K562 (cell line): ENCODE results near the gene CAV1. TPM values are rescaled to one million over a fixed set of nuclear protein-coding genes. Genes with fewer than 3 reads are reported as not detected.

Source experiments
- polyA plus RNA-seq, 8 experiments: library from polyadenylated mRNA; depleted of rRNA in 4 of 8; stranded (reverse) in 5 of 8; unstranded in 3 of 8; fragments of >200 nt; fragmentation: Nextera tagmentation in 2 of 8; fragmentation: Illumina TruSeq in 1 of 8; extraction: Ambion mirVana in 2 of 8; extraction: Trizol in 1 of 8; gene quantifications; 2 replicates each; pipeline versions ENCODE4 v1.2.1 to v1.2.3, GENCODE V29; 2011 to 2014; ENCODE audit warnings: inconsistent platforms in 1 of 8, missing spikeins in 1 of 8
- small RNA-seq: library from RNA; depleted of rRNA; stranded (forward); fragments of <200 nt; gene quantifications from one replicate; pipeline ENCODE3, GENCODE V24; 2014
- total RNA-seq, 7 experiments: library from RNA; depleted of rRNA in 6 of 7; stranded (reverse); fragments of >200 nt in 6 of 7; fragmentation: Illumina TruSeq in 2 of 7; extraction: Trizol in 2 of 7; gene quantifications; 2 replicates each; pipeline versions ENCODE4 v1.2.1 to v1.2.3, GENCODE V29; 2011 to 2021; ENCODE audit warnings: low replicate concordance in 1 of 7

Gene CAV1
- total and polyA plus RNA-seq, 9 of the 15 experiments (the other 6 are each of a cell fraction or from before 2014, with no cell fraction given): 0.08 to 1.5 (median 0.63) TPM

Small RNA genes within 50 kb of the gene (small RNA-seq; reads per million reads assigned to genes)
- gene AC006159.2: not detected

Other genes starting within 250 kb of the CAV1 start
- 30.0 and 32.4 TPM in 2 replicates for gene CAV2, start 25.3 kb upstream of the CAV1 start, total RNA-seq (2014; rRNA removed)
- 43.0 and 50.7 TPM in 2 replicates for gene CAV2, start 25.3 kb upstream of the CAV1 start, total RNA-seq (2014; rRNA removed; fragmentation: Illumina TruSeq; extraction: Trizol)
- gene CAV2, start 25.3 kb upstream of the CAV1 start, total RNA-seq (2015; rRNA removed; fragmentation: Illumina TruSeq; extraction: Trizol): 43.9 and 49.3 TPM in 2 replicates
- 36.4 and 38.3 TPM in 2 replicates for gene CAV2, start 25.3 kb upstream of the CAV1 start, total RNA-seq (2021)
- 109 and 137 TPM in 2 replicates for gene CAV2, start 25.3 kb upstream of the CAV1 start, polyA plus RNA-seq (2011; rRNA removed)
- gene CAV2, start 25.3 kb upstream of the CAV1 start, polyA plus RNA-seq (2014; fragmentation: Illumina TruSeq; extraction: Trizol): 34.1 and 41.4 TPM in 2 replicates
- 10 to 100 TPM; 16.1 to 16.5 TPM for gene CAV2, start 25.3 kb upstream of the CAV1 start, polyA plus RNA-seq (2014; fragmentation: Nextera tagmentation; extraction: Ambion mirVana)
- 30.3 and 31.8 TPM in 2 replicates for gene CAV2, start 25.3 kb upstream of the CAV1 start, polyA plus RNA-seq (2014; rRNA removed)
- 0.86 and 1.5 TPM in 2 replicates for gene MET, start 147.2 kb downstream of the CAV1 start, total RNA-seq (2014; rRNA removed)
- 0.70 and 0.84 TPM in 2 replicates for gene MET, start 147.2 kb downstream of the CAV1 start, total RNA-seq (2014; rRNA removed; fragmentation: Illumina TruSeq; extraction: Trizol)
- 0.83 and 1.1 TPM in 2 replicates for gene MET, start 147.2 kb downstream of the CAV1 start, total RNA-seq (2015; rRNA removed; fragmentation: Illumina TruSeq; extraction: Trizol)
- 0.65 and 1.2 TPM in 2 replicates for gene MET, start 147.2 kb downstream of the CAV1 start, total RNA-seq (2021)
- gene MET, start 147.2 kb downstream of the CAV1 start, polyA plus RNA-seq (2011; rRNA removed): 0.22 and 2.4 TPM in 2 replicates
- 1.1 and 1.3 TPM in 2 replicates for gene MET, start 147.2 kb downstream of the CAV1 start, polyA plus RNA-seq (2014; fragmentation: Illumina TruSeq; extraction: Trizol)
- 1 to 10 TPM; 1.3 to 1.5 TPM for gene MET, start 147.2 kb downstream of the CAV1 start, polyA plus RNA-seq (2014; fragmentation: Nextera tagmentation; extraction: Ambion mirVana)
- 0.47 and 0.90 TPM in 2 replicates for gene MET, start 147.2 kb downstream of the CAV1 start, polyA plus RNA-seq (2014; rRNA removed)